Right forelimb (tissue), 1 donor: ENCODE measurements around the gene ASB8.
"Not testable (repeated sequence)": the region's sequence is repeated elsewhere in the genome, so short reads cannot be mapped to it uniquely, and the experiment has no call there.

Experiments used
- DNase-seq: peaks from one replicate; pipeline ENCODE4 v3.0.0-alpha.2; 2018

ASB8 gene

GRCh38 chr12:48182631-48183030 is 25.3 kb upstream of the ASB8 start:
- no peak for DNase-seq

- no peak for DNase-seq
Measured at GRCh38 chr12:48180857-48181495, 23.7 kb upstream of the ASB8 start.

- DNase-seq: no peak
Measured at GRCh38 chr12:48180424-48180823, 23.1 kb upstream of the ASB8 start.

GRCh38 chr12:48179466-48179865 is 22.2 kb upstream of the ASB8 start:
- DNase-seq: no peak

- no peak for DNase-seq
Measured at GRCh38 chr12:48177982-48178381, 20.7 kb upstream of the ASB8 start.

GRCh38 chr12:48176417-48176751 is 19.1 kb upstream of the ASB8 start:
- DNase-seq: no peak

GRCh38 chr12:48175613-48176416 is 18.5 kb upstream of the ASB8 start:
- DNase-seq: no peak

- no peak for DNase-seq
Measured at GRCh38 chr12:48169011-48169410, 11.7 kb upstream of the ASB8 start.

- DNase-seq: no peak
Measured at GRCh38 chr12:48165089-48165981, 8.0 kb upstream of the ASB8 start.

- DNase-seq: no peak
Measured at GRCh38 chr12:48164451-48164850, 7.1 kb upstream of the ASB8 start.

GRCh38 chr12:48163150-48163747 is 5.9 kb upstream of the ASB8 start:
- no peak for DNase-seq

GRCh38 chr12:48160807-48161206 is 3.5 kb upstream of the ASB8 start:
- DNase-seq: no peak

- DNase-seq: no peak
Measured at GRCh38 chr12:48160046-48160445, 2.7 kb upstream of the ASB8 start.

- no peak for DNase-seq
Measured at GRCh38 chr12:48157889-48158370, 615 bp upstream of the ASB8 start.

GRCh38 chr12:48156652-48157017 is 680 bp downstream of the ASB8 start:
- DNase-seq: peak; percentile 50

- not testable (repeated sequence) for DNase-seq
Measured at GRCh38 chr12:48155786-48156185, 1.5 kb downstream of the ASB8 start.

- DNase-seq: no peak
Measured at GRCh38 chr12:48151103-48151771, 6.1 kb downstream of the ASB8 start.

GRCh38 chr12:48145981-48146380 is 11.3 kb downstream of the ASB8 start:
- DNase-seq: no peak

GRCh38 chr12:48143898-48144297 is 13.4 kb downstream of the ASB8 start:
- DNase-seq: no peak

GRCh38 chr12:48142818-48143674 is 14.3 kb downstream of the ASB8 start:
- no peak for DNase-seq

- DNase-seq: no peak
Measured at GRCh38 chr12:48135027-48135426, 22.3 kb downstream of the ASB8 start.

GRCh38 chr12:48132826-48133225 is 24.5 kb downstream of the ASB8 start:
- no peak for DNase-seq
